K562 (cell line): ENCODE results near the gene SMG1. TPM values are rescaled to one million over a fixed set of nuclear protein-coding genes. Genes with fewer than 3 reads are reported as not detected.

Experiments
- BRD9 ChIP-seq: fragments of 450-650 bp; IDR thresholded peaks from 2 replicates; pipeline ENCODE4 v1.6.1; 2018; ENCODE audit warnings: low read depth; ENCODE audit not compliant: partially characterized antibody
- CBX8 ChIP-seq: fragments of 200-600 bp; sonication (generic); IDR thresholded peaks from 2 replicates; pipeline ENCODE4 v1.6.1; 2012; ENCODE audit warnings: borderline replicate concordance, mixed run types, low read depth, mild to moderate bottlenecking, moderate library complexity, mixed read lengths, low read length, control low read depth, inconsistent platforms; ENCODE audit not compliant: poor library complexity, severe bottlenecking; ENCODE audit errors: extremely low read depth
- HDGF ChIP-seq: fragments of 450-650 bp; IDR thresholded peaks from 2 replicates; pipeline ENCODE4 v1.6.1; 2016
- POLR2AphosphoS5 ChIP-seq: IDR thresholded peaks from 2 replicates; pipeline ENCODE4 v1.6.1; 2011; ENCODE audit warnings: mild to moderate bottlenecking, low read depth, low read length, moderate library complexity; ENCODE audit not compliant: control insufficient read depth, insufficient read depth
- SIX5 ChIP-seq, 2 experiments: IDR thresholded peaks; 2 replicates each; pipeline ENCODE4 v1.6.1; 2011; ENCODE audit warnings: low read length in 2 of 2, borderline replicate concordance in 1 of 2, low read depth in 1 of 2, mild to moderate bottlenecking in 1 of 2, moderate library complexity in 1 of 2; ENCODE audit not compliant: insufficient read depth in 1 of 2
- STAT5A ChIP-seq: IDR thresholded peaks from 2 replicates; pipeline ENCODE4 v1.6.1; 2012; ENCODE audit warnings: low read length, inconsistent platforms, borderline replicate concordance
- TCF3 ChIP-seq: sonication (generic); formaldehyde crosslinking; IDR thresholded peaks from 2 replicates; pipeline ENCODE4 v1.4.0; 2020; ENCODE audit warnings: mild to moderate bottlenecking, missing genetic modification reagents
- TEAD1 ChIP-seq, 2 experiments: fragments of 450-650 bp in 1 of 2; sonication (generic) in 1 of 2; formaldehyde crosslinking; IDR thresholded peaks; 2 replicates each; pipeline versions ENCODE4 v1.4.0 to v1.8.0; 2020 to 2022; ENCODE audit warnings: mild to moderate bottlenecking in 2 of 2, missing genetic modification reagents in 1 of 2
- TGIF2 ChIP-seq: sonication (generic); formaldehyde crosslinking; IDR thresholded peaks from 2 replicates; pipeline ENCODE4 v1.8.1; 2022; ENCODE audit warnings: mild to moderate bottlenecking, missing genetic modification reagents, moderate library complexity
- ZBTB8A ChIP-seq: fragments of 450-650 bp; IDR thresholded peaks from 2 replicates; pipeline ENCODE4 v1.6.1; 2018; ENCODE audit warnings: mild to moderate bottlenecking, moderate library complexity; ENCODE audit not compliant: partially characterized antibody
- ZNF316 ChIP-seq: fragments of 450-650 bp; IDR thresholded peaks from 2 replicates; pipeline ENCODE4 v1.6.1; 2016
- polyA plus RNA-seq, 8 experiments: library from polyadenylated mRNA; depleted of rRNA in 4 of 8; stranded (reverse) in 5 of 8; unstranded in 3 of 8; fragments of >200 nt; fragmentation: Nextera tagmentation in 2 of 8; fragmentation: Illumina TruSeq in 1 of 8; extraction: Ambion mirVana in 2 of 8; extraction: Trizol in 1 of 8; gene quantifications; 2 replicates each; pipeline versions ENCODE4 v1.2.1 to v1.2.3, GENCODE V29; 2011 to 2014; ENCODE audit warnings: inconsistent platforms in 1 of 8, missing spikeins in 1 of 8
- total RNA-seq, 7 experiments: library from RNA; depleted of rRNA in 6 of 7; stranded (reverse); fragments of >200 nt in 6 of 7; fragmentation: Illumina TruSeq in 2 of 7; extraction: Trizol in 2 of 7; gene quantifications; 2 replicates each; pipeline versions ENCODE4 v1.2.1 to v1.2.3, GENCODE V29; 2011 to 2021; ENCODE audit warnings: low replicate concordance in 1 of 7
- TF ChIP-seq, protein P1 (sequence below), 3 experiments: fragments of 200-800 bp in 1 of 3; fragments of 250-450 bp in 1 of 3; fragments of 450-650 bp in 1 of 3; sonication (Bioruptor Pico) in 1 of 3; sonication (Bioruptor generic) in 1 of 3; formaldehyde crosslinking in 1 of 3; IDR thresholded peaks; 2 replicates each; pipeline versions ENCODE4 v1.6.1 to v1.8.0; 2016 to 2022; ENCODE audit warnings: mild to moderate bottlenecking in 2 of 3, missing genetic modification characterization in 2 of 3, missing compliant biosample characterization in 1 of 3, moderate library complexity in 1 of 3
- TF ChIP-seq, protein P2 (sequence below): sonication (generic); formaldehyde crosslinking; IDR thresholded peaks from 2 replicates; pipeline ENCODE4 v1.8.0; 2022; ENCODE audit warnings: mild to moderate bottlenecking, low read depth, missing genetic modification reagents
- TF ChIP-seq, protein P3 (sequence below): IDR thresholded peaks from 2 replicates; pipeline ENCODE4 v1.6.1; 2012; ENCODE audit warnings: low read depth, low read length, improper control_type of control experiment, borderline replicate concordance
- TF ChIP-seq, protein P4 (sequence below): fragments of 450-650 bp; IDR thresholded peaks from 2 replicates; pipeline ENCODE4 v1.6.1; 2016
- TF ChIP-seq, protein P5 (sequence below): fragments of 250-450 bp; sonication (Bioruptor Pico); IDR thresholded peaks from 2 replicates; pipeline ENCODE4 v1.8.0; 2022; ENCODE audit warnings: inconsistent platforms, mild to moderate bottlenecking, moderate library complexity, borderline replicate concordance

The SMG1 gene
- total and polyA plus RNA-seq, 9 of the 15 experiments (the other 6 are each of a cell fraction or from before 2014, with no cell fraction given): 3.4 to 54.8 (median 32.0) TPM

DNA sequence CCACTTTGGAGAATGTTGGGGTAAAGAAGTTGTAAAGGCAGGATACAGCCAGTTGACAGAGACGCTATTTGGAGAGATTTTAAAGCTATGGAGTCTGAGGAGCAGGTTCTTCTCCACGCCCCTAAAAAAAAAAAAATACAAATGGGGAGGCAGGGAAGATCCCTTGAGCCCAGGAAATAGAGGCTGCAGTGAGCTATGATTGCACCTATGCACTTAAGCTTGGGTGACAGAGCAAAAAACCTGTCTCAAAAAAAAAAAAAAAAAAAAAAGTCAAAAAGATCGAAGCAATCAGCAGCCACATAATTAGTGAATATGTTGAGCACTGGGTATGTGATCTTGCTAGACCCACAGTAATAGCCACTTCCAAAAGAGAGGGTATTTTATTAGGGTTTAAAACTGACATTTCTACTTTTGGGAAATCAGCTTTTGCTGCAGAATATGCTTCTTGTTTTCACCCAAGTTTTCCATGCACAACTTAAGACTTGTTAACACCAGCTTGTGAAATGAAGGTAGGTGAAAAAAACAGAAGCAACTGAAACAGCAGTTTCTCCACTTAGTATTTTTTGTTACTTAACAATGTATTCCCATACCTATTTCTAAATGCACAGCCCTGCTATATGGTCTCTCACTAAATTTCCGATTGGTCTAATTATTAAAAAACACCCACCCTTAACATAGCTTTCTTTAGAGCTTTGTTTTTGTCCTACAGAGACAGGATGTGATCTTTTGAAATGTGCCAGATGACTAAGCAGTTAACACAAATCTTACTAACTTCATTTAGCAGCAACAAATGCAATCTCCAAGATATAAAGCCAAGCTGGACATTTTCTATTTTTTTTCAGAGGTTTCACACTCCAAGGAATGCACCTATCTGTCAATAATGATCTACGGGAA lies 122.4 kb downstream of the SMG1 start (continued):
- TF ChIP-seq, protein P1, sequence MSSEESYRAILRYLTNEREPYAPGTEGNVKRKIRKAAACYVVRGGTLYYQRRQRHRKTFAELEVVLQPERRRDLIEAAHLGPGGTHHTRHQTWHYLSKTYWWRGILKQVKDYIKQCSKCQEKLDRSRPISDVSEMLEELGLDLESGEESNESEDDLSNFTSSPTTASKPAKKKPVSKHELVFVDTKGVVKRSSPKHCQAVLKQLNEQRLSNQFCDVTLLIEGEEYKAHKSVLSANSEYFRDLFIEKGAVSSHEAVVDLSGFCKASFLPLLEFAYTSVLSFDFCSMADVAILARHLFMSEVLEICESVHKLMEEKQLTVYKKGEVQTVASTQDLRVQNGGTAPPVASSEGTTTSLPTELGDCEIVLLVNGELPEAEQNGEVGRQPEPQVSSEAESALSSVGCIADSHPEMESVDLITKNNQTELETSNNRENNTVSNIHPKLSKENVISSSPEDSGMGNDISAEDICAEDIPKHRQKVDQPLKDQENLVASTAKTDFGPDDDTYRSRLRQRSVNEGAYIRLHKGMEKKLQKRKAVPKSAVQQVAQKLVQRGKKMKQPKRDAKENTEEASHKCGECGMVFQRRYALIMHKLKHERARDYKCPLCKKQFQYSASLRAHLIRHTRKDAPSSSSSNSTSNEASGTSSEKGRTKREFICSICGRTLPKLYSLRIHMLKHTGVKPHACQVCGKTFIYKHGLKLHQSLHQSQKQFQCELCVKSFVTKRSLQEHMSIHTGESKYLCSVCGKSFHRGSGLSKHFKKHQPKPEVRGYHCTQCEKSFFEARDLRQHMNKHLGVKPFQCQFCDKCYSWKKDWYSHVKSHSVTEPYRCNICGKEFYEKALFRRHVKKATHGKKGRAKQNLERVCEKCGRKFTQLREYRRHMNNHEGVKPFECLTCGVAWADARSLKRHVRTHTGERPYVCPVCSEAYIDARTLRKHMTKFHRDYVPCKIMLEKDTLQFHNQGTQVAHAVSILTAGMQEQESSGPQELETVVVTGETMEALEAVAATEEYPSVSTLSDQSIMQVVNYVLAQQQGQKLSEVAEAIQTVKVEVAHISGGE (CRISPR knock-in tag; IDR thresholded peaks at IDR 0.05): no peak
- no peak for TF ChIP-seq CBX8
- no peak for TF ChIP-seq TGIF2 (CRISPR knock-in tag)
- TF ChIP-seq, protein P2, sequence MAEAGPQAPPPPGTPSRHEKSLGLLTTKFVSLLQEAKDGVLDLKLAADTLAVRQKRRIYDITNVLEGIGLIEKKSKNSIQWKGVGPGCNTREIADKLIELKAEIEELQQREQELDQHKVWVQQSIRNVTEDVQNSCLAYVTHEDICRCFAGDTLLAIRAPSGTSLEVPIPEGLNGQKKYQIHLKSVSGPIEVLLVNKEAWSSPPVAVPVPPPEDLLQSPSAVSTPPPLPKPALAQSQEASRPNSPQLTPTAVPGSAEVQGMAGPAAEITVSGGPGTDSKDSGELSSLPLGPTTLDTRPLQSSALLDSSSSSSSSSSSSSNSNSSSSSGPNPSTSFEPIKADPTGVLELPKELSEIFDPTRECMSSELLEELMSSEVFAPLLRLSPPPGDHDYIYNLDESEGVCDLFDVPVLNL (CRISPR knock-in tag): no peak
- TF ChIP-seq, protein P3, sequence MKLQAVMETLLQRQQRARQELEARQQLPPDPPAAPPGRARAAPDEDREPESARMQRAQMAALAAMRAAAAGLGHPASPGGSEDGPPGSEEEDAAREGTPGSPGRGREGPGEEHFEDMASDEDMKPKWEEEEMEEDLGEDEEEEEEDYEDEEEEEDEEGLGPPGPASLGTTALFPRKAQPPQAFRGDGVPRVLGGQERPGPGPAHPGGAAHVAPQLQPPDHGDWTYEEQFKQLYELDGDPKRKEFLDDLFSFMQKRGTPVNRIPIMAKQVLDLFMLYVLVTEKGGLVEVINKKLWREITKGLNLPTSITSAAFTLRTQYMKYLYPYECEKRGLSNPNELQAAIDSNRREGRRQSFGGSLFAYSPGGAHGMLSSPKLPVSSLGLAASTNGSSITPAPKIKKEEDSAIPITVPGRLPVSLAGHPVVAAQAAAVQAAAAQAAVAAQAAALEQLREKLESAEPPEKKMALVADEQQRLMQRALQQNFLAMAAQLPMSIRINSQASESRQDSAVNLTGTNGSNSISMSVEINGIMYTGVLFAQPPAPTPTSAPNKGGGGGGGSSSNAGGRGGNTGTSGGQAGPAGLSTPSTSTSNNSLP: 0 out of 2 replicates have a peak, but pooled peaks have one; percentile 29
- TF ChIP-seq SIX5 (IDR thresholded peaks at IDR 0.05; ENCODE audit: borderline replicate concordance in 1 of 2, insufficient read depth in 1 of 2, low read depth in 1 of 2, low read length in 2 of 2): no peak
- TF ChIP-seq TCF3: no peak
- TF ChIP-seq ZBTB8A: no peak
- TF ChIP-seq HDGF: no peak
- TF ChIP-seq POLR2AphosphoS5: no peak
- peak; percentile 22 for TF ChIP-seq BRD9
- no peak for TF ChIP-seq STAT5A
- TF ChIP-seq TEAD1 (CRISPR knock-in tag; IDR thresholded peaks at IDR 0.05): no peak
- peak; percentile 88 for TF ChIP-seq ZNF316
- TF ChIP-seq, protein P4, sequence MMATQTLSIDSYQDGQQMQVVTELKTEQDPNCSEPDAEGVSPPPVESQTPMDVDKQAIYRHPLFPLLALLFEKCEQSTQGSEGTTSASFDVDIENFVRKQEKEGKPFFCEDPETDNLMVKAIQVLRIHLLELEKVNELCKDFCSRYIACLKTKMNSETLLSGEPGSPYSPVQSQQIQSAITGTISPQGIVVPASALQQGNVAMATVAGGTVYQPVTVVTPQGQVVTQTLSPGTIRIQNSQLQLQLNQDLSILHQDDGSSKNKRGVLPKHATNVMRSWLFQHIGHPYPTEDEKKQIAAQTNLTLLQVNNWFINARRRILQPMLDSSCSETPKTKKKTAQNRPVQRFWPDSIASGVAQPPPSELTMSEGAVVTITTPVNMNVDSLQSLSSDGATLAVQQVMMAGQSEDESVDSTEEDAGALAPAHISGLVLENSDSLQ: 0 out of 2 replicates have a peak, but pooled peaks have one; percentile 20
- TF ChIP-seq, protein P5, sequence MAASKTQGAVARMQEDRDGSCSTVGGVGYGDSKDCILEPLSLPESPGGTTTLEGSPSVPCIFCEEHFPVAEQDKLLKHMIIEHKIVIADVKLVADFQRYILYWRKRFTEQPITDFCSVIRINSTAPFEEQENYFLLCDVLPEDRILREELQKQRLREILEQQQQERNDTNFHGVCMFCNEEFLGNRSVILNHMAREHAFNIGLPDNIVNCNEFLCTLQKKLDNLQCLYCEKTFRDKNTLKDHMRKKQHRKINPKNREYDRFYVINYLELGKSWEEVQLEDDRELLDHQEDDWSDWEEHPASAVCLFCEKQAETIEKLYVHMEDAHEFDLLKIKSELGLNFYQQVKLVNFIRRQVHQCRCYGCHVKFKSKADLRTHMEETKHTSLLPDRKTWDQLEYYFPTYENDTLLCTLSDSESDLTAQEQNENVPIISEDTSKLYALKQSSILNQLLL (CRISPR knock-in tag): no peak
